Vagina (tissue), 2 donors: ENCODE measurements around the gene VPS39.

ENCODE experiments used
- CTCF ChIP-seq, 3 experiments: fragments of 450-650 bp in 2 of 3; fragments of 200-600 bp in 1 of 3; sonication (generic) in 1 of 3; IDR thresholded peaks; one replicate each; pipeline ENCODE4 v1.5.1; 2017 to 2019; ENCODE audit warnings: antibody characterized with exemption in 3 of 3, mild to moderate bottlenecking in 2 of 3, moderate library complexity in 2 of 3
- POLR2AphosphoS5 ChIP-seq, 2 donors: sonication (generic); formaldehyde crosslinking; IDR thresholded peaks; one replicate each; pipeline ENCODE4 v1.9.0; 2017; ENCODE audit warnings: antibody characterized with exemption in 2 of 2, mild to moderate bottlenecking in 2 of 2, low read depth in 1 of 2; ENCODE audit not compliant: insufficient read depth in 1 of 2

- TF ChIP-seq CTCF (IDR thresholded peaks at IDR 0.05) (no peak), POLR2AphosphoS5 (IDR thresholded peaks at IDR 0.05; ENCODE audit: insufficient read depth in 1 of 2, low read depth in 1 of 2) (no peak)
These were observed 43.0 kb downstream of the VPS39 start for GRCh38 chr15:42165106-42165505.
